GM10847 (cell line): Measurements from ENCODE around the gene MED12L.

ENCODE experiments used
- POLR2A ChIP-seq: IDR thresholded peaks from 2 replicates; pipeline ENCODE4 v1.6.1; 2011; ENCODE audit not compliant: insufficient read length; ENCODE audit errors: extremely low read depth

MED12L gene

DNA sequence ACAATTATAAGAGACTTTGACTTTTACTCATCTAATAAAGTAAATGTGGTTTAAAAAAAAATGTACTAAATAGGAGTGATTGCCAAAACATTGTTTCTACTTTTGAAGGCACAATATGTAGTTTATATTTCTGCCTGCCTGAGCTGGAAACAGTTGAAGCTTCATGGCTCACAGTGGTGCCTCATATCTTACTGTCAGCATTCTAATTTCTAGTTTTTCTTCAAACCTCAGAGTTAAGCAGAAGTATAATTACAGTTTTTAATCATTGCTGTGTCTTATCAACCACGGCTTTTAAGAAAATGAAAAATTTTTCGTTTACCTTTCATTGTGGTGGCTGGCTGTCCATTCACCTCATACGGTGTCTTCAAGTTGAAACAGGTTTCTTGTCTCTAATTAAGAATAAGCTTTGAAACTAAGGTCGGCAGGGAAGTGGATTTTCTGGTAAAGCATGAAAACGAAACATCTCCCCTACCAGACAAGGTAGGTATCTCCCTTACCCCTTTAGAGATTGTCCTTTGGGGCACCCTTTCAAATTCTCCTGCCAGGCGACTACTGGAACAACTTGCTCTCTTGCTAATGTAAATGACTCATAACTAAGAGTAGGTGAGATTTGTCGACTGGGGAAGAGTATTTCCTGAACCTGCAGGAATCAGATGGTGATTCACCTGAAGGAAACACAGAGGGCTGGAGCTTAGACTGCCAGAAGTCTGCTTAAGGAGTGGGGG, 231.0 kb downstream of the MED12L start, which contains the start of gene GPR87:
Gene GPR87, minus strand, starts transcription at position 554 of the 725 bp plus-strand sequence. CDS start 16,720 bp downstream, outside the sequence.
- no peak for TF ChIP-seq POLR2A

- TF ChIP-seq POLR2A = no peak
Observed at GRCh38 chr3:151318313-151318712, 232.8 kb downstream of the MED12L start.

GRCh38 chr3:151318991-151319390, 233.5 kb downstream of the MED12L start:
- TF ChIP-seq POLR2A = no peak

DNA sequence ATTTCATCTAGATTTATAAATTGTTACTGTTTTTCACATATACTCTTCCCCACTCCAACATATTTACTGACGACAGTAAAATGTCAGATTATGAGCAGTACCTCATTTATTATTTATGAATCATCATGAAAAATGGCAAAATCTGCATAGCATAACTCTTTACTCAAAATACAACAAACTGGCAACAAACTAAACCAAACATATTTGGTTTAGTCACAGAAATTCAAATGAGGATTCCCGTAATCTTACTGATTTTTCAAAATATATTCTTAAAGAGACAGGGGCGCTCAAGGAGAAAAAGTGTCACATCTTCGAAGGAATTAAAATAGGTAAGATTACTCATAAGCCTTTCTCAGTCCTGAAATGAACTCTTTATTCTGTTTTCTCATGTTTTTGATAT, 234.2 kb downstream of the MED12L start:
- TF ChIP-seq POLR2A = no peak

DNA sequence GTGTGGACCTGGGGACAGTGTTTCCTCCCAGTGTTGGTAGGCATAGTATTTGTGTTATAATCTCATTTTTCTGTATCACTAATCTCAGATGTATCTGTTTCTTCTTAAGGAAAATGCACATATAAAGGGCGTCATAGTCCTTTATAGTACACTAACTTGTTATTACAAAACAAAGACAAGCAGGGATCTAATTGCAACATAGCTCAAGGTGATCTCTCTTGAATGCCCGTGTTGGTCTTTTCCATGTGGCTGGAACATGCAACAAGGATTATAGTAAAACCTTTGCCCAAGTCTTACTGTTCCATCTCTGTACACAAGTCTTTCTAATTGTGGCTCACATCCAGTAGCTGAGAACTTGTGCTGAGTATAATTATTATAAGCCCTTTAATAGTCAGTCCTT, 234.7 kb downstream of the MED12L start:
- TF ChIP-seq POLR2A = no peak

GRCh38 chr3:151321526-151321925, 236.1 kb downstream of the MED12L start:
- no peak for TF ChIP-seq POLR2A

- no peak for TF ChIP-seq POLR2A
Observed at GRCh38 chr3:151322511-151322910, 237.0 kb downstream of the MED12L start.

DNA sequence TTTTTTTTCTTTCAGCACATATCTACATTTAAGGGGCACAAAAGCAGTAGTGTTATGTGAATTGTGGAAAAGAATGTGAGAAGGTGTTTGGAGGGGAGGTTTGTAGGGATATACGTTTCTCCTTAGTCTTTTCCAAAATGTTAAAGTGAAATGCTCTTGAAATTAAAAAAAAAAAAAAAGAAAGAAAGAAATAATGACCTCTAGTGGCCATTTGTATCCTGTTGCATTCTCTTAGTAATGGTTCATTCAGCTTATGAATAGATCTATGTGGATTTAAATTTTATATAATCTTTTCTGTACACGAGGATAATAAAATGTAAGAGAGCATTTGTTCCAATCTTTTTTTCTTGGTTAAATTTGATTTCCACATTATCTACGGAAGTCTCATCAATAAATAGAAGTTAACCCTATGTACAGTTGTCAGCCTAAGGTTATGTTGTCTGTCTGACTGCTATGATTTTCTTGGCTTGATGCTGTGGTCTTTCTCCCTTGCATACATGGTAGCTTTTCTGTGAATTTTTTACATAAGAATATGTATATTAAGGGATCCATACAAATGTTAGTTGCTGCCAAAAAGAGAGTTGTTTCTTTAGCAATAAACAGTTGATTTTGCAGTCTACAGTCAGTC, 242.2 kb downstream of the MED12L start:
- no peak for TF ChIP-seq POLR2A

GRCh38 chr3:151328298-151328995, 243.0 kb downstream of the MED12L start:
- no peak for TF ChIP-seq POLR2A

- no peak for TF ChIP-seq POLR2A
Observed at GRCh38 chr3:151329363-151329762, 243.9 kb downstream of the MED12L start, which contains the start of gene P2RY13. Gene P2RY13 (minus strand): TSS chr3:151329549. CDS start chr3:151329528, 21 bp downstream.

DNA sequence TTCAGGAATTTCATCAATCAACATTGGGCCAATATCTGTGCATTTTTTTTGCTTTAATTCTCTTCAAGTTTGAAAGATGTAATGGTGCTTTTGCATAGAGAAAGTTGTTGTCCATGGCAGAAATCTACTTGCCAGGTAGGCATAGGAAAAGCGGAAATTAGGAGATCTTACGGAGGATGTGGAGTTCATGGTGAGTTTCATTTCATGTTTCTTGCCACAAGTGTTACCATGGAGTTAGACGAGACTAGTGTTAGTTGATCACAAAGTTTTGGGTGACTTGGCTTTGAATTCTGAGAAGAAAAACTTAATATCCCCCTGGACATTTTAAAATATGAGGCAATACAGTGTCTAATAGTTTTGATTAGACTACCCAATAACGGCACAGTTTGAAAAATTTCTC, 244.9 kb downstream of the MED12L start:
- no peak for TF ChIP-seq POLR2A

DNA sequence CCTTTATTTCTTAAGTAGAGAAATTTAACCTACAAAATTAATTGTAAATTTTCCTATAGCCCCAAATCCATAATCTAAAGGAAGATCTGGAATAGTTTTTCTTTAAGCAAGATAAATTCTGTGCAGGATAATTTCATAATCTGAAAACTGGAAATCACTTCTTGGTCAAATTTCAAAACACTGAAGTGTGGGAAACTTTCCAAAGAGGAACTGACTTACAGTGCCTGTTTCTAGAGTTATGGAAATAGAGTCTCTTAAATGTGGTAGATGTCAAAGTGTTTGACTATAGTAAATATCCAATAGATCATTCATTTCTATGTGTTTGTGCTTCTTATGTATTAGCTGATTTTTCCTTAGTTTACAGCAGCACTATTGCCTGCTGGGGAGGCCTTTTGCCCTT, 245.4 kb downstream of the MED12L start:
- no peak for TF ChIP-seq POLR2A

DNA sequence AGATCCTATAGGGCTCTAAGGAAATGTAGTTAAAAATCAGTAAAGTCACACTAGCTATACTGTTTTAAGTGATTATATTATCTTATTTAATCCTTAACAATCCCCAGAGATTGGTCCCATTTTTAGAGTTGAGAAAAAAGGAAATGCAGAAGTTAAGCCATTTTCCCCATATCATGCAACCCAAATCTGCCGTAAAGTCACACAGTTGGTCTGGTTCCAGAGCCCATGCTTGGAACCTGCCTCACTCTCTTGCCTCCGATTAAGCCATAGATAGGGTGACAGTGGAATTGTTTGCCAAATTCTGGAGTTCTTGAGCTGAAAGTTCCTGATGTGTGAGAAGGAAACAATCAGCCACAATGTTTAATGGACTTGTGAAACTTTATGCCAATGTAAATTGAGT, 246.2 kb downstream of the MED12L start:
- no peak for TF ChIP-seq POLR2A

GRCh38 chr3:151345859-151346258, 260.4 kb downstream of the MED12L start:
- no peak for TF ChIP-seq POLR2A

- TF ChIP-seq POLR2A = no peak
Observed at GRCh38 chr3:151346292-151346691, 260.8 kb downstream of the MED12L start.

DNA sequence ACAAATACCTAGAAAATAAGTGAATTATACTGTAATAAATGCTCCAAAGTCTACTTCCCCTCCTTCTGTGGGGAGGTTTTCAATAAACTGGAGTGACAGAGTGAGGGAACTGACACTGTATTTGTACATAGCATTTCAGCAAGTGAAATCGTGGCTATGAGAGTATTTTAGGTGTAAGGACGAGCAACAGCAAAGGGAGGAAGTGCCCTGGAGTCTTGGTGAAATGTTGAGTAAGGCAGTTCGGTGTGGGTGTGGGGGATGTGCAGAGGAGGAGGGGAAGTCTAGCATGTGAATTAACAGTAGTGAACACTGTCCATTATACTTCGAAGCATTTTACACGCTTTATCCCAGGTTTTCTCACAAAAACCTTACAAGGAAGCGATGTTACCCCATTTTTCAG, 262.0 kb downstream of the MED12L start:
- no peak for TF ChIP-seq POLR2A
